ENCODE measurements around the gene SMARCAL1. TPM values are rescaled to one million over a fixed set of nuclear protein-coding genes. Genes with fewer than 3 reads are reported as not detected.

Gene SMARCAL1
- total and polyA plus RNA-seq, 5 donors from 2014 or later: 19.8 to 25.1 (median 24.1) TPM

- Histone ChIP-seq H3K27ac (ENCODE audit: insufficient read depth, low read length, poor library complexity, severe bottlenecking) (no peak overlapping the region), H3K4me3 (ENCODE audit: low read depth, low read length) (no peak overlapping the region), H3K4me1 (ENCODE audit: control insufficient read depth, insufficient read depth, low read length, poor library complexity, severe bottlenecking) (peaks cover 10% of the 10 kb centered on the region), H3K9me3 (ENCODE audit: control insufficient read depth in 2 of 2, low read length in 2 of 2) (no peaks in the 10 kb centered on the region), H3K27me3 (ENCODE audit: control insufficient read depth, insufficient read depth, low read length) (no peaks in the 10 kb centered on the region), H3K36me3 (ENCODE audit: control insufficient read depth, insufficient read depth, low read length) (no peaks in the 10 kb centered on the region)
- DNase-seq (no peak), ATAC-seq (ENCODE audit: low read depth in 2 of 2) (no peak)
- H3K27ac Mint-ChIP-seq: no peak overlapping the region
- H3K27me3 Mint-ChIP-seq: no peaks in the 10 kb centered on the region
- H3K36me3 Mint-ChIP-seq: no peaks in the 10 kb centered on the region
- peaks cover 7 to 17% (median 14%) of the 10 kb centered on the region in 4 donors for H3K4me1 Mint-ChIP-seq
- peaks cover 0 to 5% (median 0%) of the 10 kb centered on the region in 7 donors for H3K9me3 Mint-ChIP-seq
- H3K4me3 Mint-ChIP-seq: no peak overlapping the region
Measured at GRCh38 chr2:216387262-216387661, 25.0 kb upstream of the SMARCAL1 start.

- Mint-ChIP-seq H3K4me1 (peaks cover 7 to 17% (median 14%) of the 10 kb centered on the region in 4 donors), H3K4me3 (peak overlapping the region in 2 of 4 donors; percentile 42 to 54), H3K9me3 (peaks cover 0 to 5% (median 0%) of the 10 kb centered on the region in 7 donors), H3K27me3 (no peaks in the 10 kb centered on the region), H3K36me3 (no peaks in the 10 kb centered on the region), H3K27ac (peak overlapping the region; percentile 82 to 87 (median 84))
- Histone ChIP-seq H3K27me3 (ENCODE audit: control insufficient read depth, insufficient read depth, low read length) (no peaks in the 10 kb centered on the region), H3K4me3 (ENCODE audit: low read depth, low read length) (peak overlapping the region; percentile 55), H3K27ac (ENCODE audit: insufficient read depth, low read length, poor library complexity, severe bottlenecking) (no peak overlapping the region), H3K36me3 (ENCODE audit: control insufficient read depth, insufficient read depth, low read length) (no peaks in the 10 kb centered on the region), H3K4me1 (ENCODE audit: control insufficient read depth, insufficient read depth, low read length, poor library complexity, severe bottlenecking) (peaks cover 10% of the 10 kb centered on the region), H3K9me3 (ENCODE audit: control insufficient read depth in 2 of 2, low read length in 2 of 2) (no peaks in the 10 kb centered on the region)
- DNase-seq (peak in 2 of 3 donors; percentile 48 to 80), ATAC-seq (ENCODE audit: low read depth in 2 of 2) (peak; percentile 97 to 98)
Measured at GRCh38 chr2:216388046-216388884, 24.0 kb upstream of the SMARCAL1 start.

- Histone ChIP-seq H3K4me3 (ENCODE audit: low read depth, low read length) (no peak overlapping the region), H3K4me1 (ENCODE audit: control insufficient read depth, insufficient read depth, low read length, poor library complexity, severe bottlenecking) (peaks cover 10% of the 10 kb centered on the region), H3K9me3 (ENCODE audit: control insufficient read depth in 2 of 2, low read length in 2 of 2) (no peaks in the 10 kb centered on the region), H3K27me3 (ENCODE audit: control insufficient read depth, insufficient read depth, low read length) (no peaks in the 10 kb centered on the region), H3K36me3 (ENCODE audit: control insufficient read depth, insufficient read depth, low read length) (no peaks in the 10 kb centered on the region), H3K27ac (ENCODE audit: insufficient read depth, low read length, poor library complexity, severe bottlenecking) (no peak overlapping the region)
- H3K4me1 Mint-ChIP-seq: peaks cover 7 to 18% (median 15%) of the 10 kb centered on the region in 4 donors
- peaks cover 0 to 5% (median 0%) of the 10 kb centered on the region in 7 donors for H3K9me3 Mint-ChIP-seq
- no peak for DNase-seq
- H3K27ac Mint-ChIP-seq: no peak overlapping the region
- H3K4me3 Mint-ChIP-seq: peak overlapping the region in 1 of 4 donors; percentile 84
- ATAC-seq (ENCODE audit: low read depth in 2 of 2): no peak
- no peaks in the 10 kb centered on the region for H3K36me3 Mint-ChIP-seq
- no peaks in the 10 kb centered on the region for H3K27me3 Mint-ChIP-seq
Measured at GRCh38 chr2:216389570-216389969, 22.7 kb upstream of the SMARCAL1 start.

- Histone ChIP-seq H3K4me1 (ENCODE audit: control insufficient read depth, insufficient read depth, low read length, poor library complexity, severe bottlenecking) (peaks cover 10% of the 10 kb centered on the region), H3K27me3 (ENCODE audit: control insufficient read depth, insufficient read depth, low read length) (no peaks in the 10 kb centered on the region), H3K4me3 (ENCODE audit: low read depth, low read length) (no peak overlapping the region), H3K27ac (ENCODE audit: insufficient read depth, low read length, poor library complexity, severe bottlenecking) (no peak overlapping the region), H3K9me3 (ENCODE audit: control insufficient read depth in 2 of 2, low read length in 2 of 2) (no peaks in the 10 kb centered on the region), H3K36me3 (ENCODE audit: control insufficient read depth, insufficient read depth, low read length) (no peaks in the 10 kb centered on the region)
- ATAC-seq (ENCODE audit: low read depth in 2 of 2) (no peak), DNase-seq (no peak)
- peaks cover 5% of the 10 kb centered on the region for H3K27me3 Mint-ChIP-seq
- no peaks in the 10 kb centered on the region for H3K36me3 Mint-ChIP-seq
- H3K4me1 Mint-ChIP-seq: peaks cover 7 to 25% (median 16%) of the 10 kb centered on the region in 4 donors
- no peak overlapping the region for H3K27ac Mint-ChIP-seq
- H3K4me3 Mint-ChIP-seq: no peak overlapping the region
- peaks cover 0 to 5% (median 0%) of the 10 kb centered on the region in 7 donors for H3K9me3 Mint-ChIP-seq
Measured at GRCh38 chr2:216391401-216391800, 20.9 kb upstream of the SMARCAL1 start.

GRCh38 chr2:216392018-216392562, 20.2 kb upstream of the SMARCAL1 start:
- Histone ChIP-seq H3K36me3 (ENCODE audit: control insufficient read depth, insufficient read depth, low read length) (no peaks in the 10 kb centered on the region), H3K9me3 (ENCODE audit: control insufficient read depth in 2 of 2, low read length in 2 of 2) (no peaks in the 10 kb centered on the region), H3K4me3 (ENCODE audit: low read depth, low read length) (no peak overlapping the region), H3K27ac (ENCODE audit: insufficient read depth, low read length, poor library complexity, severe bottlenecking) (no peak overlapping the region), H3K27me3 (ENCODE audit: control insufficient read depth, insufficient read depth, low read length) (no peaks in the 10 kb centered on the region), H3K4me1 (ENCODE audit: control insufficient read depth, insufficient read depth, low read length, poor library complexity, severe bottlenecking) (peaks cover 10% of the 10 kb centered on the region)
- Mint-ChIP-seq H3K36me3 (no peaks in the 10 kb centered on the region), H3K4me3 (no peak overlapping the region), H3K9me3 (peaks cover 0 to 4% (median 0%) of the 10 kb centered on the region in 7 donors), H3K27me3 (peaks cover 5% of the 10 kb centered on the region), H3K4me1 (peaks cover 7 to 25% (median 16%) of the 10 kb centered on the region in 4 donors), H3K27ac (no peak overlapping the region)
- DNase-seq (no peak), ATAC-seq (ENCODE audit: low read depth in 2 of 2) (no peak)

GRCh38 chr2:216392945-216393840, 19.1 kb upstream of the SMARCAL1 start:
- Mint-ChIP-seq H3K4me3 (peak overlapping the region in 1 of 4 donors; percentile 16), H3K27ac (no peak overlapping the region), H3K36me3 (no peaks in the 10 kb centered on the region), H3K4me1 (peaks cover 4 to 17% (median 9%) of the 10 kb centered on the region in 4 donors), H3K9me3 (peaks cover 0 to 2% (median 0%) of the 10 kb centered on the region in 7 donors), H3K27me3 (peaks cover 5% of the 10 kb centered on the region)
- Histone ChIP-seq H3K27ac (ENCODE audit: insufficient read depth, low read length, poor library complexity, severe bottlenecking) (no peak overlapping the region), H3K4me1 (ENCODE audit: control insufficient read depth, insufficient read depth, low read length, poor library complexity, severe bottlenecking) (peaks cover 7% of the 10 kb centered on the region), H3K4me3 (ENCODE audit: low read depth, low read length) (no peak overlapping the region), H3K27me3 (ENCODE audit: control insufficient read depth, insufficient read depth, low read length) (no peaks in the 10 kb centered on the region), H3K36me3 (ENCODE audit: control insufficient read depth, insufficient read depth, low read length) (no peaks in the 10 kb centered on the region), H3K9me3 (ENCODE audit: control insufficient read depth in 2 of 2, low read length in 2 of 2) (no peaks in the 10 kb centered on the region)
- ATAC-seq (ENCODE audit: low read depth in 2 of 2) (no peak), DNase-seq (no peak)

GRCh38 chr2:216394881-216395280, 17.4 kb upstream of the SMARCAL1 start:
- no peak for ATAC-seq (ENCODE audit: low read depth in 2 of 2)
- H3K36me3 Mint-ChIP-seq: no peaks in the 10 kb centered on the region
- no peak overlapping the region for H3K4me3 ChIP-seq (ENCODE audit: low read depth, low read length)
- H3K27ac ChIP-seq (ENCODE audit: insufficient read depth, low read length, poor library complexity, severe bottlenecking): no peak overlapping the region
- H3K27me3 Mint-ChIP-seq: peaks cover 5% of the 10 kb centered on the region
- no peak overlapping the region for H3K4me3 Mint-ChIP-seq
- H3K9me3 Mint-ChIP-seq: peaks cover 0 to 1% (median 0%) of the 10 kb centered on the region in 7 donors
- no peak for DNase-seq
- H3K27ac Mint-ChIP-seq: no peak overlapping the region
- no peaks in the 10 kb centered on the region for H3K36me3 ChIP-seq (ENCODE audit: control insufficient read depth, insufficient read depth, low read length)
- peaks cover 0 to 7% (median 2%) of the 10 kb centered on the region in 4 donors for H3K4me1 Mint-ChIP-seq
- no peaks in the 10 kb centered on the region for H3K27me3 ChIP-seq (ENCODE audit: control insufficient read depth, insufficient read depth, low read length)
- H3K4me1 ChIP-seq (ENCODE audit: control insufficient read depth, insufficient read depth, low read length, poor library complexity, severe bottlenecking): no peaks in the 10 kb centered on the region
- H3K9me3 ChIP-seq (ENCODE audit: control insufficient read depth in 2 of 2, low read length in 2 of 2): no peaks in the 10 kb centered on the region
